WI38 (cell line): ENCODE results near the gene FOXK2.

ENCODE experiments used
- H3K4me3 ChIP-seq: 2 replicates; pipeline ENCODE4 v1.5.1; 2011; ENCODE audit warnings: low read depth, mild to moderate bottlenecking, control low read depth, low read length
- TF ChIP-seq, protein P1 (sequence below): IDR thresholded peaks from 2 replicates; pipeline ENCODE4 v1.5.1; 2012; ENCODE audit warnings: low read depth, mild to moderate bottlenecking, control low read depth, low read length

The FOXK2 gene

DNA sequence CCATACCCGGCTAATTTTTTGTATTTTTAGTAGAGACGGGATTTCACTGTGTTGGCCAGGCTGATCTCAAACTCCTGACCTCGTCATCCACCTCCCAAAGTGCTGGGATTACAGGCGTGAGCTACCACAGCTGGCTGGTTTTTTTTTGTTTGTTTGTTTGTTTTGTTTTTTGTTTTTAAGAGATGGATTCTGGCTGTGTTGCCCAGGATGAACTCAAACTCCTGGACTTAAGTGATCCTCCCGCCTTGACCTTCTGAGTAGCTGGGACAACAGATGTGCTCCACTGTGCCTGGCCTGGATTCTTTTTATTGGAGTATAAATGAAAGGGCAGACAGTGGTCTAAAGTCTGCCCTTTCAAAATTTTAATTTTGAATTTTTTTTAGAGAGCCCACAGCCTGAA lies 44.7 kb downstream of the FOXK2 start:
- TF ChIP-seq, protein P1, sequence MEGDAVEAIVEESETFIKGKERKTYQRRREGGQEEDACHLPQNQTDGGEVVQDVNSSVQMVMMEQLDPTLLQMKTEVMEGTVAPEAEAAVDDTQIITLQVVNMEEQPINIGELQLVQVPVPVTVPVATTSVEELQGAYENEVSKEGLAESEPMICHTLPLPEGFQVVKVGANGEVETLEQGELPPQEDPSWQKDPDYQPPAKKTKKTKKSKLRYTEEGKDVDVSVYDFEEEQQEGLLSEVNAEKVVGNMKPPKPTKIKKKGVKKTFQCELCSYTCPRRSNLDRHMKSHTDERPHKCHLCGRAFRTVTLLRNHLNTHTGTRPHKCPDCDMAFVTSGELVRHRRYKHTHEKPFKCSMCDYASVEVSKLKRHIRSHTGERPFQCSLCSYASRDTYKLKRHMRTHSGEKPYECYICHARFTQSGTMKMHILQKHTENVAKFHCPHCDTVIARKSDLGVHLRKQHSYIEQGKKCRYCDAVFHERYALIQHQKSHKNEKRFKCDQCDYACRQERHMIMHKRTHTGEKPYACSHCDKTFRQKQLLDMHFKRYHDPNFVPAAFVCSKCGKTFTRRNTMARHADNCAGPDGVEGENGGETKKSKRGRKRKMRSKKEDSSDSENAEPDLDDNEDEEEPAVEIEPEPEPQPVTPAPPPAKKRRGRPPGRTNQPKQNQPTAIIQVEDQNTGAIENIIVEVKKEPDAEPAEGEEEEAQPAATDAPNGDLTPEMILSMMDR = no peak
- H3K4me3 ChIP-seq = no peak overlapping the region

DNA sequence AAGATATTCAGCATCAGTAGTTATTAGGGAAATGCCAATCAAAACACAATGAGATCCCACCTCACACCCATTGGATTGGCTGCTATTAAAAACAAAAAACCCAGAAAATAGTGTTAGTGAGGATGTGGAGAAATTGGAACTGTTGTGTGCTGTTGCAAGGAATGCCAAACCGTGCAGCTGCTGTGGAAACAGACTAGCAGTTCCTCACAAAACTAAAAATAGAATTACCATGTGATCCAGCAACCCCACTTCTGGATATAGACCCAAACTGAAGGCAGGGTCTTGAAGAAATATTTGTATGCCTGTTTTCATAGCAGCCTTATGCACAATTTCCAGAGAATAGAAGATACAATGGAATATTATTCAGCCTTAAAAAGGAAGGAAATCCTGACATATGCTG lies 46.0 kb downstream of the FOXK2 start:
- no peak overlapping the region for H3K4me3 ChIP-seq
- TF ChIP-seq, protein P1 = no peak

DNA sequence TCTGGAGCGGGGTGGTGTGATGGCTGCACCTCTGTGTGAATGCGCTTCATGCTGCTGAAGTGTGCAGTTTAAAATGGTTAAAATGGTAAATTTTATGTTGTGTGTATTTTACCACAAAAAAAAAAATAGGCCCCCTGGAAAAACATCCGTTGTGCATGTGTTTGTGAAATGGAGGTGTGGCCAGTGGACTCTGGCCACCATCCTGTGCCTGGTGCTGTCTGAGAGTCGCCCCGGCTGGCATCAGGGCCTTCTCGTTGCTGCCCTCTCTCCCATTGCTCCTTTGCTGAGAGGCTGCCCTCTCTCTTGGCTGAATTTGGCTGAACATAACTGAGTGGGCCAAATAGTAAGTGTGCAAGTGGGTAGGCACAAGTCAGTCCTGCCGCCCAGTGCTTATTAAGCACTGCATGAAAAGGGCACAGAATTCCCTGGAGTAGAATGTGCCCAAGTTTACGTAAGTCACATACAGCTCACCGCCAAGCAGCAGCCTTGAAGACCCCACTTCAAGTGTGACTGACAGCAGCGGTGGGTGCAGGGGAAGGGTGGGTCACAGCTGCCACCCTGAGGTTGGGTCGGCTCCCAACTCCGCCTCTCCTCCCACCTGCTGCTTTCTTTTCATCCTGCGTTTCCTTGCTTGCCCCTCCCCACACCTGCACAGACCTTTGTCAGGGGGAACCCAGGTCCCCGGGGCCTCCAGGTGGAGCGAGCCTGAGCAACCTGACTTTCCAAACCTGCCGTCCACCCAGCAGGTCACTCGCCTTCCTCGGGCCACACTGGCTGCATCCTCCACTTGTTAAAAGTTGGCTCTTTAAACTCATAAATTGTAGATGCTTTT lies 46.8 kb downstream of the FOXK2 start:
- TF ChIP-seq, protein P1 = no peak
- H3K4me3 ChIP-seq = no peak overlapping the region

DNA sequence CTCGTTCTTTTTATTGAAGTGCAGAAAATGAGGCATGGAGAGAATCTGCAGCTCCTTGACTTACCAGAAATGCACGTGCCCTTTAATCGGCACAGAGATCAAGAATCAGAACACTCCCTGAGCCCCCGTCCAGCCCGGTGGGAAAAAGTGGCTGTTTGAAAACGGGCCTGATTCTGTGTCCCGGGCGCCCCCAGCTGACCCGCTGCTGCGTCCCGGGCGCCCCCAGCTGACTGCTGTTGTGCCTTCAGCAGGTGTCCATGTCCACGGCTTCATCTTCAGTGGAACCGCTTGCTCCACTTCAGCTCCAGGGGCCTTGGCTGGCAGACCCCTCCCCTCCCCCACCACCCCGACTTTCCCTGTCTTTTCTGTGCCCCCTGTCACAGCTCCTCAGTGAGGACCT lies 47.8 kb downstream of the FOXK2 start:
- H3K4me3 ChIP-seq = no peak overlapping the region
- TF ChIP-seq, protein P1 = no peak

DNA sequence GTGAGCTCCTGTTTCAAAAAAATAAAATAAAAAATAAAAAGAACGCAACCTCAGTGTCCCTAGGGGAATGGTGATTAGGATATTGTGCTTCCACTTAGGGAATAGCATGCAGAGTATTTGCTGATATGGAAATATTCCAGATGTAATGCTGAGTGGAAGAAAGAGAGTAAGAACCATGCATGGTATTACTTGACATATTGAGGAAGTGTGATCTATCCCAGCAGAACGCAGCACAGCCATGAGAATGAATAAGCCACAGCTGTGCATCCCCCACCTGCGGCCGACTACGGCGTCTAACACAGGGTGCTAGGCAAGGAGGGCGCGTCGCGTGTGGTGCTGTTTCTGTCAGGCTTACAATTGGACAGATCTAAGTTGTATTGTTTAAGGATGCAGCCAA lies 49.5 kb downstream of the FOXK2 start:
- no peak overlapping the region for H3K4me3 ChIP-seq
- TF ChIP-seq, protein P1 = no peak

DNA sequence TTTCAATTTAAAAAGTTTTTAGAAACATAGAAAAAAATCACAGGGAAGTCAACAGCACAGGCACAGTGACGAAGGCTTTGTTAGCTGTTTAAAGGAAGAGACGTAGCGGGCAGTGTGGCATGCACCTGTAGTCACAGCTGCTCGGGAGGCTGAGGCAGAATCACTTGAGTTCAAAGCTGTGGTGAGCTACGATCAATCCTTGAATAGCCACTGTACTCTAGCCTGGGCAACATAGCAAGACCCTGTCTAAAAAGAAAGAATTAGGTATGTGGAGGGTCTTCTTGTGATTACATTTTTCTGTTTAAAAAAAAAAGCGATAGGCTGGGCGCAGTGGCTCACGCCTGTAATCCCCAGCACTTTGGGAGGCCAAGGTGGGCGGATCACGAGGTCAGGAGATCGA lies 50.1 kb downstream of the FOXK2 start:
- TF ChIP-seq, protein P1 = no peak

DNA sequence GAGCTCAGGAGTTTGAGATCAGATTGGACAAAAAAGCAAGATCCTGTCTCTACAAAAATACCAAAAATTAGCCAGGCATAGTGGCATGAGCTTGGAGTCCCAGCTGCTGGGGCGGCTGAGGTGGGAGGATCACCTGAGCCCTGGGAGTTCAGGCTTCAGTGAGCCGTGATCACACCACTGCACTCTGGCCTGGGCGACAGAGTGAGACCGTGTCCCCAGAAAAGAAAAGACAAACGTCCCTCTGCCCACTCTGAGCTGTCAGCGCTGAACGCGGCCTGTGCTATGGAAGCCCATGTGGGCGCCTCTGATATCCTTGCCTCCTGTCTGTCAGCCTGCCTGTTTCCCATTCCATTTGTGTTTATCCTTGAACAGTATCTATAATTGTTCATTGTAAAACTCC lies 50.7 kb downstream of the FOXK2 start:
- H3K4me3 ChIP-seq = no peak overlapping the region
- TF ChIP-seq, protein P1 = no peak

More for the DNA sequence above, 50.1 kb downstream of the FOXK2 start:
- H3K4me3 ChIP-seq = no peak overlapping the region
